ENCODE data around the gene C1QTNF3. TPM values are rescaled to one million over a fixed set of nuclear protein-coding genes. Genes with fewer than 3 reads are reported as not detected.

Gene C1QTNF3
- total and polyA plus RNA-seq, 2 donors (not counting 3 experiments of a cell fraction or from before 2014, with no cell fraction given), result 1.6 TPM

GRCh38 chr5:34039398-34040157 is 3.4 kb downstream of the C1QTNF3 start:
- no TSS peak for BruUV-seq (replicated peaks)
- no peak for TF ChIP-seq MAX (IDR thresholded peaks at IDR 0.05; ENCODE audit: insufficient read depth, insufficient read length)
- no peak for TF ChIP-seq MYC (IDR thresholded peaks at IDR 0.05; ENCODE audit: low read depth, low read length)
- no peak for TF ChIP-seq EZH2 (IDR thresholded peaks at IDR 0.05; ENCODE audit: borderline replicate concordance, low read depth, low read length, severe bottlenecking)
- TF ChIP-seq, protein P1, sequence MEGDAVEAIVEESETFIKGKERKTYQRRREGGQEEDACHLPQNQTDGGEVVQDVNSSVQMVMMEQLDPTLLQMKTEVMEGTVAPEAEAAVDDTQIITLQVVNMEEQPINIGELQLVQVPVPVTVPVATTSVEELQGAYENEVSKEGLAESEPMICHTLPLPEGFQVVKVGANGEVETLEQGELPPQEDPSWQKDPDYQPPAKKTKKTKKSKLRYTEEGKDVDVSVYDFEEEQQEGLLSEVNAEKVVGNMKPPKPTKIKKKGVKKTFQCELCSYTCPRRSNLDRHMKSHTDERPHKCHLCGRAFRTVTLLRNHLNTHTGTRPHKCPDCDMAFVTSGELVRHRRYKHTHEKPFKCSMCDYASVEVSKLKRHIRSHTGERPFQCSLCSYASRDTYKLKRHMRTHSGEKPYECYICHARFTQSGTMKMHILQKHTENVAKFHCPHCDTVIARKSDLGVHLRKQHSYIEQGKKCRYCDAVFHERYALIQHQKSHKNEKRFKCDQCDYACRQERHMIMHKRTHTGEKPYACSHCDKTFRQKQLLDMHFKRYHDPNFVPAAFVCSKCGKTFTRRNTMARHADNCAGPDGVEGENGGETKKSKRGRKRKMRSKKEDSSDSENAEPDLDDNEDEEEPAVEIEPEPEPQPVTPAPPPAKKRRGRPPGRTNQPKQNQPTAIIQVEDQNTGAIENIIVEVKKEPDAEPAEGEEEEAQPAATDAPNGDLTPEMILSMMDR (IDR thresholded peaks at IDR 0.05; ENCODE audit: extremely low read depth in 1 of 2, insufficient read depth in 1 of 2, low read depth in 1 of 2, low read length in 2 of 2), result no peak
- no peak for TF ChIP-seq FOS (IDR thresholded peaks at IDR 0.05; ENCODE audit: borderline replicate concordance, insufficient read depth, low read length)
- no peak for TF ChIP-seq GATA2 (IDR thresholded peaks at IDR 0.05; ENCODE audit: insufficient read depth, insufficient read length, low read depth, low read length)
- no peak for TF ChIP-seq POLR2A (IDR thresholded peaks at IDR 0.05; ENCODE audit: low read depth, low read length)
- no peak for TF ChIP-seq JUN (IDR thresholded peaks at IDR 0.05; ENCODE audit: borderline replicate concordance, insufficient read depth, insufficient read length, low read depth)
- TF ChIP-seq POLR2AphosphoS5 (IDR thresholded peaks at IDR 0.05; ENCODE audit: insufficient read depth, low read depth, low read length), result no peak
- Histone ChIP-seq H3K4me1 (ENCODE audit: control insufficient read depth, extremely low read depth, insufficient read depth, low read length) (peaks cover 25% of the 10 kb centered on the region), H3K36me3 (ENCODE audit: control insufficient read depth in 2 of 2, extremely low read depth in 1 of 2, insufficient read depth in 2 of 2, low read length in 2 of 2) (no peaks in the 10 kb centered on the region), H3K4me2 (ENCODE audit: insufficient read depth, low read length) (no peak overlapping the region), H3K4me3 (replicated peaks in 1 of 3; ENCODE audit: insufficient read depth in 1 of 3, low read depth in 1 of 3, low read length in 3 of 3) (no peak overlapping the region), H4K20me1 (replicated peaks; ENCODE audit: control insufficient read depth, extremely low read depth, insufficient read depth, low read length) (no peaks in the 10 kb centered on the region), H3K9ac (replicated peaks; ENCODE audit: extremely low read depth, insufficient read depth, low read length) (no peak overlapping the region), H3K27ac (ENCODE audit: insufficient read depth, low read depth, low read length) (no peak overlapping the region), H3K9me3 (replicated peaks; ENCODE audit: control insufficient read depth, insufficient read depth, low read length) (no peaks in the 10 kb centered on the region), H3K27me3 (ENCODE audit: control insufficient read depth in 2 of 2, insufficient read depth in 2 of 2, low read length in 2 of 2) (no peaks in the 10 kb centered on the region), H2AFZ (ENCODE audit: low read depth, low read length) (no peak overlapping the region), H3K79me2 (ENCODE audit: control insufficient read depth, insufficient read depth, low read length) (no peaks in the 10 kb centered on the region), H3K9me1 (replicated peaks; ENCODE audit: control insufficient read depth, extremely low read depth, insufficient read depth, low read length) (no peaks in the 10 kb centered on the region)
- ChIA-PET CTCF (no interaction called here), POLR2A (no interaction called here)
- intact Hi-C loops (cut with micrococcal nuclease) (no loop called here), dilution Hi-C loops (cut with MboI; ENCODE audit: extremely low pct_ligation_motif_present, low sequenced_read_pairs) (no loop called here)
- DNase-seq (ENCODE audit: low read depth, low spot score) (no peak), FAIRE-seq (no peak)
